ENCODE results near the gene SLC35D2. TPM values are rescaled to one million over a fixed set of nuclear protein-coding genes. Genes with fewer than 3 reads are reported as not detected.

The SLC35D2 gene
- total RNA-seq, 1 experiment from 2014 or later: 32.5 TPM

DNA sequence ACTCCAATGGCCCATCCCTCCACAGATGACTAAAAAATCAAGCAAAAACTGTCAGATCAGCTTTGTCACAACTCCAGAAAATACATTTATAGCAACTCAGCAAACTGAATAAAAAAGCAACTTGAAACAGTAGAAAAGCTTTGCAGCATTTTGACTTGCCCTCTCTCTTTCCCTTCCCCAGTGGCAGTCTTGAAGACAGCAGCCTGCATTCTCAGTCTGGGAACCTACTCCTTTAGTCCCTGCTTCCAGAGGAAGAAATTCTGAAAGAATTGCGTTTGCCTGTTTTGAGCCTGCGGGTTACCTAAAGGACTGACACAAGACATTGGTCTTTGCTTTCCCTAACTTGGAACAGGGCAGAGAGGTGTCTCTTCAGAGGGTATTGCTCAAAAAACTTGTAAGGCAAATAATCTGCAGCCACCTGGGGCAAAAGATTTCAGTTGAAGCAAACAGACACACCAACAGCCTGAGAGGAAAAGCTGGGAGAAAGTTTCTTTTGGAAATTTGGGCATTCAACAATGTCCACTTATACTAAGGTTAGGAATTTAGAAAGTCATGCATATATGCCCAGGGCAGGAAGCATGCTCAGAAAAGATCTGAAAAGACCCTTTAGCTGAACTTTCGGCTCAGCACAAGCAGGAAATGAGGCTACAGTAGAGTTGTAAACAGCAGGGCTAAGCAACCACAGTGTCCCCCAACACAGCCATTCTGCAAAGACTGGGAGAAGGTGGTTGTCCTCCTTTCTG is 15.2 kb upstream of the SLC35D2 start:
- CTCF ChIA-PET: no interaction called here
- POLR2A ChIA-PET: no interaction called here
- RAD21 ChIA-PET (ENCODE audit: low non-redundant PET in 1 of 2, low total read pairs in 2 of 2, uncharacterized antibody in 2 of 2, unreplicated experiment in 2 of 2): interaction anchor here in 1 of 2 experiments (0.6 kb wide), 1 partner anchor 23 kb away, joined by 3 read pairs; no protein-coding TSS in a partner anchor

DNA sequence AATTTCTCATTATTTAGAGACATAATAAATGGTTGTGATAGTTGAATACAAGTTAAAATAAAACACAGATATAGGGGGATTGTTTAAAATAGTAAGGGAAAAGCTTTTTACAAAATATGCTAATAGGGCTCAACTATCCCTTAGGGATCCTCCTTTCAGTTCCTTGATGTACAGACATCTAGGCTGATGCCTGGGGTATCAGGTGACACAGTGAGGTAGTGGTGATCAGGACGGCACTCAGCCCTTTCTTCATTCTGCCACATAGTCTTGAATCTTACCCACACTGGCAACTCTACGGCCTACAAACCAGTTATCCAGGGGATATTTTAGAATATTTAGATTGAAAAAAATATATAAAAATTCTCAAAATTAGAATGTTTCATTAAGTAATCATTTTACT is 12.5 kb upstream of the SLC35D2 start:
- no TSS peak for BruUV-seq (replicated peaks)
- intact Hi-C loops (cut with micrococcal nuclease): no loop called here
- no peak overlapping the region for H3K27ac ChIP-seq (ENCODE audit: low read depth, low read length)
- POLR2A ChIA-PET: no interaction called here
- H4K20me1 ChIP-seq (ENCODE audit: insufficient read depth): no peaks in the 10 kb centered on the region
- H3K27me3 ChIP-seq (ENCODE audit: insufficient read depth, low read length): no peaks in the 10 kb centered on the region
- RAD21 ChIA-PET (ENCODE audit: low non-redundant PET in 1 of 2, low total read pairs in 2 of 2, uncharacterized antibody in 2 of 2, unreplicated experiment in 2 of 2): no interaction called here
- H2AFZ ChIP-seq (ENCODE audit: low read depth, low read length, poor library complexity, severe bottlenecking): no peak overlapping the region
- H3K36me3 ChIP-seq (ENCODE audit: control insufficient read depth in 1 of 2, insufficient read depth in 2 of 2, low read length in 2 of 2): peaks cover 9 to 24% of the 10 kb centered on the region in 2 experiments; a peak in 3 of 4 replicates
- H3K4me2 ChIP-seq (ENCODE audit: low read length): no peak overlapping the region
- H3K79me2 ChIP-seq (ENCODE audit: insufficient read depth, low read length): peaks cover 59% of the 10 kb centered on the region
- TF ChIP-seq CBX3 (IDR thresholded peaks at IDR 0.05; ENCODE audit: low read depth): no peak
- TF ChIP-seq, protein P1, sequence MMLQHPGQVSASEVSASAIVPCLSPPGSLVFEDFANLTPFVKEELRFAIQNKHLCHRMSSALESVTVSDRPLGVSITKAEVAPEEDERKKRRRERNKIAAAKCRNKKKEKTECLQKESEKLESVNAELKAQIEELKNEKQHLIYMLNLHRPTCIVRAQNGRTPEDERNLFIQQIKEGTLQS (IDR thresholded peaks at IDR 0.05): no peak
- TF ChIP-seq, protein P2, sequence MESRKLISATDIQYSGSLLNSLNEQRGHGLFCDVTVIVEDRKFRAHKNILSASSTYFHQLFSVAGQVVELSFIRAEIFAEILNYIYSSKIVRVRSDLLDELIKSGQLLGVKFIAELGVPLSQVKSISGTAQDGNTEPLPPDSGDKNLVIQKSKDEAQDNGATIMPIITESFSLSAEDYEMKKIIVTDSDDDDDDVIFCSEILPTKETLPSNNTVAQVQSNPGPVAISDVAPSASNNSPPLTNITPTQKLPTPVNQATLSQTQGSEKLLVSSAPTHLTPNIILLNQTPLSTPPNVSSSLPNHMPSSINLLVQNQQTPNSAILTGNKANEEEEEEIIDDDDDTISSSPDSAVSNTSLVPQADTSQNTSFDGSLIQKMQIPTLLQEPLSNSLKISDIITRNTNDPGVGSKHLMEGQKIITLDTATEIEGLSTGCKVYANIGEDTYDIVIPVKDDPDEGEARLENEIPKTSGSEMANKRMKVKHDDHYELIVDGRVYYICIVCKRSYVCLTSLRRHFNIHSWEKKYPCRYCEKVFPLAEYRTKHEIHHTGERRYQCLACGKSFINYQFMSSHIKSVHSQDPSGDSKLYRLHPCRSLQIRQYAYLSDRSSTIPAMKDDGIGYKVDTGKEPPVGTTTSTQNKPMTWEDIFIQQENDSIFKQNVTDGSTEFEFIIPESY (IDR thresholded peaks at IDR 0.05; ENCODE audit: extremely low read depth, insufficient replicate concordance, low read length): no peak
- no peak for TF ChIP-seq POLR2A (IDR thresholded peaks at IDR 0.05; ENCODE audit: borderline replicate concordance, extremely low read depth, insufficient read depth, insufficient read length)
- H3K9me2 ChIP-seq (ENCODE audit: insufficient read depth): no peaks in the 10 kb centered on the region
- H3K9ac ChIP-seq (ENCODE audit: low read length): no peak overlapping the region
- ATAC-seq (no peak), DNase-seq (ENCODE audit: low read depth, low spot score) (no peak)
- peaks cover 0 to 2% of the 10 kb centered on the region in 2 experiments; a peak in 1 of 4 replicates for H3K4me1 ChIP-seq (ENCODE audit: control insufficient read depth in 1 of 2, insufficient read depth in 2 of 2, low read length in 2 of 2)
- no peak overlapping the region for H3K4me3 ChIP-seq (replicated peaks in 1 of 2; ENCODE audit: low read depth in 1 of 2, low read length in 2 of 2)
- CTCF ChIA-PET: no interaction called here
- no peaks in the 10 kb centered on the region for H3K9me3 ChIP-seq (ENCODE audit: control insufficient read depth in 1 of 2, insufficient read depth in 1 of 2, low read depth in 1 of 2, low read length in 2 of 2)

More for the DNA sequence above, 15.2 kb upstream of the SLC35D2 start:
- Histone ChIP-seq H3K27me3 (ENCODE audit: insufficient read depth, low read length) (no peaks in the 10 kb centered on the region), H3K9me3 (ENCODE audit: control insufficient read depth in 1 of 2, insufficient read depth in 1 of 2, low read depth in 1 of 2, low read length in 2 of 2) (no peaks in the 10 kb centered on the region), H3K79me2 (ENCODE audit: insufficient read depth, low read length) (peaks cover 76% of the 10 kb centered on the region), H3K4me3 (replicated peaks in 1 of 2; ENCODE audit: low read depth in 1 of 2, low read length in 2 of 2) (no peak overlapping the region), H3K4me2 (ENCODE audit: low read length) (no peak overlapping the region), H4K20me1 (ENCODE audit: insufficient read depth) (no peaks in the 10 kb centered on the region), H3K9ac (ENCODE audit: low read length) (no peak overlapping the region), H3K36me3 (ENCODE audit: control insufficient read depth in 1 of 2, insufficient read depth in 2 of 2, low read length in 2 of 2) (peaks cover 3 to 10% of the 10 kb centered on the region in 2 experiments; a peak in 2 of 4 replicates), H3K27ac (ENCODE audit: low read depth, low read length) (no peak overlapping the region), H3K4me1 (ENCODE audit: control insufficient read depth in 1 of 2, insufficient read depth in 2 of 2, low read length in 2 of 2) (peaks cover 0 to 2% of the 10 kb centered on the region in 2 experiments; a peak in 1 of 4 replicates), H2AFZ (ENCODE audit: low read depth, low read length, poor library complexity, severe bottlenecking) (no peak overlapping the region), H3K9me2 (ENCODE audit: insufficient read depth) (no peaks in the 10 kb centered on the region)
- intact Hi-C loops (cut with micrococcal nuclease): no loop called here
- no peak for TF ChIP-seq ZNF274 (IDR thresholded peaks at IDR 0.05; ENCODE audit: low read depth, low read length)
- no peak for TF ChIP-seq SIN3A (IDR thresholded peaks at IDR 0.05; ENCODE audit: low read depth)
- no peak for TF ChIP-seq POLR2AphosphoS5 (IDR thresholded peaks at IDR 0.05; ENCODE audit: low read depth, low read length)
- TF ChIP-seq YY1 (IDR thresholded peaks at IDR 0.05; ENCODE audit: extremely low read depth, insufficient replicate concordance, low read depth, low read length): no peak
- DNase-seq (ENCODE audit: low read depth, low spot score): no peak
- peak; percentile 52; the same call in 1 of the 2 replicates for ATAC-seq
- no TSS peak for BruUV-seq (replicated peaks)
